Progenitor cell of endocrine pancreas (in vitro differentiated cells): ENCODE data around the gene GGTLC1. TPM values are rescaled to one million over a fixed set of nuclear protein-coding genes. Genes with fewer than 3 reads are reported as not detected.

ENCODE experiments used
- DNase-seq: peaks from one replicate; pipeline ENCODE4 v3.0.0; 2021; ENCODE audit warnings: low spot score; ENCODE audit not compliant: unreplicated experiment
- H3K27ac Mint-ChIP-seq: 2 replicates; pipeline ENCODE4 v1.8.0; 2021; ENCODE audit warnings: mild to moderate bottlenecking, moderate library complexity, mixed read lengths
- H3K27me3 Mint-ChIP-seq: 2 replicates; pipeline ENCODE4 v1.8.0; 2021; ENCODE audit warnings: mixed read lengths
- H3K36me3 Mint-ChIP-seq: 2 replicates; pipeline ENCODE4 v1.8.0; 2022; ENCODE audit warnings: mixed read lengths; ENCODE audit not compliant: insufficient read depth
- H3K4me1 Mint-ChIP-seq: 2 replicates; pipeline ENCODE4 v1.8.0; 2021; ENCODE audit warnings: low read depth, mixed read lengths
- H3K4me3 Mint-ChIP-seq: 2 replicates; pipeline ENCODE4 v1.8.0; 2021; ENCODE audit warnings: low read depth, mild to moderate bottlenecking, moderate library complexity, mixed read lengths
- H3K9me3 Mint-ChIP-seq: 2 replicates; pipeline ENCODE4 v1.8.0; 2021; ENCODE audit warnings: low read depth, mixed read lengths
- CTCF ChIP-seq: fragments of 200-600 bp; sonication (generic); IDR thresholded peaks from one replicate; pipeline ENCODE4 v1.5.0; 2021; ENCODE audit warnings: antibody characterized with exemption, mild to moderate bottlenecking; ENCODE audit not compliant: unreplicated experiment
- total RNA-seq: library from RNA; stranded (reverse); gene quantifications from 2 replicates; pipeline ENCODE4 v1.2.1, GENCODE V29; 2021

The GGTLC1 gene
- total RNA-seq, 1 donor from 2014 or later = not detected

GRCh38 chr20:23966298-23966697 is 22.3 kb downstream of the GGTLC1 start:
- no peak overlapping the region for H3K4me3 Mint-ChIP-seq
- H3K9me3 Mint-ChIP-seq = peaks cover 13% of the 10 kb centered on the region
- no peak for TF ChIP-seq CTCF
- H3K4me1 Mint-ChIP-seq = no peaks in the 10 kb centered on the region
- no peaks in the 10 kb centered on the region for H3K36me3 Mint-ChIP-seq
- DNase-seq = no peak
- no peaks in the 10 kb centered on the region for H3K27me3 Mint-ChIP-seq
- H3K27ac Mint-ChIP-seq = peak overlapping the region; percentile 15

DNA sequence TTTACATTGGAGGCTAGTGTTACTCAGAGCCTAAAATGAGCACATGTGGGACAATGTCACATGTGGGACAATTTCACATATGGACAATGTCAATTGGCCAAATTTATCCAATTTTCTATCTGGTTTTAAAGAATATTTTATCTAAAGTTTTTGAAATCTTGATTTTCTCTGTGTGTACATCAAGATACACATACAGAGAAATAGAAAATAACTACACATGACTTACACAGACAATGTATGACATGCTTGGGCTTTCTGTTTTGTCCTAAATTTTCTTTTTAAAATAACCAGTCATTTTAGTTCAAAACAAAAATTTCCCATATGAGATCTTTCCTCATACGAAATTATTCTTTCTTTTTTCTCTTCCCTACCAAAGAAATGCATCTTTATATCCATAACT is 24.6 kb downstream of the GGTLC1 start:
- TF ChIP-seq CTCF = no peak
- H3K27me3 Mint-ChIP-seq = no peaks in the 10 kb centered on the region
- no peak overlapping the region for H3K27ac Mint-ChIP-seq
- H3K9me3 Mint-ChIP-seq = peaks cover 20% of the 10 kb centered on the region
- no peaks in the 10 kb centered on the region for H3K36me3 Mint-ChIP-seq
- DNase-seq = no peak
- no peaks in the 10 kb centered on the region for H3K4me1 Mint-ChIP-seq
- no peak overlapping the region for H3K4me3 Mint-ChIP-seq

DNA sequence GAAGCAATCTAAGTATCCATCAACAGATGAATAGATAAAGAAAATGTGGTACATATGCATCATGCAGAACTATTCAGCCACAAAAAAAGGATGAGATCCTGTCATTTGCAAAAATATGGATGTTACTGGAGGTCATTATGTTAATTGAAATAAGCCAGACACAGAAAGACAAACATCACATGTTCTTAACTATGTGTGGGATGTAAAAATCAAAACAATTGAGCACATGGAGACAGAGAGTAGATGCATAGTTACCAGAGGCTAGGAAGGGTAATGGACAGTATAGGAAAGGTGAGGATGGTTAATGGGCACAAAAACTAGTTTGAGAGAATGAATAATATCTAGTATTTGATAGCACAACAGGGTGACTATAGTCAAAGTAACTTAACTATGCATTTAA is 26.3 kb downstream of the GGTLC1 start:
- Mint-ChIP-seq H3K4me3 (no peak overlapping the region), H3K4me1 (no peaks in the 10 kb centered on the region), H3K27me3 (no peaks in the 10 kb centered on the region), H3K9me3 (peaks cover 20% of the 10 kb centered on the region), H3K27ac (no peak overlapping the region), H3K36me3 (no peaks in the 10 kb centered on the region)
- DNase-seq = no peak
- no peak for TF ChIP-seq CTCF

DNA sequence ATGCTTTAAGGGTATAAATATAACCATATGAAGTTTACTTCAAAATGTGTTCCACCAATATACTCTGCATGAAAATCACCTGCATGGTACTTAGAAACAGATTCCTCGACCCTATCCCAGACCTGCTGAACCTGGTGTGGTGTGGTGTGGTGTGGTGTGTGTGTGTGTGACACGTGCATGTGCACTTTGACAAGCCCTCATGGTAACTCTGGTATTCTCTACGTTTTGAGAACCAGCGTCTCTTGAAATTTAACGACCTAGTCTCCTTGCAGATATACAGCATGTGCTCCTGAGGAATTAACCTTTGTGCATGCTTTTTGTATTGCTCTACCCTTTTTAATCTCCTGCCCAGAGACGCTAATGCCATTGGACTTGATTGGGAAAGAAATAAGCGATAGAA is 29.5 kb downstream of the GGTLC1 start:
- Mint-ChIP-seq H3K27ac (no peak overlapping the region), H3K9me3 (peaks cover 18% of the 10 kb centered on the region), H3K27me3 (no peaks in the 10 kb centered on the region), H3K4me1 (no peaks in the 10 kb centered on the region), H3K4me3 (no peak overlapping the region), H3K36me3 (no peaks in the 10 kb centered on the region)
- DNase-seq = no peak
- no peak for TF ChIP-seq CTCF

- Mint-ChIP-seq H3K4me3 (no peak overlapping the region), H3K4me1 (no peaks in the 10 kb centered on the region), H3K36me3 (no peaks in the 10 kb centered on the region), H3K27me3 (no peaks in the 10 kb centered on the region), H3K9me3 (peaks cover 4% of the 10 kb centered on the region), H3K27ac (no peak overlapping the region)
- DNase-seq = no peak
- TF ChIP-seq CTCF = no peak
Observed at GRCh38 chr20:23955896-23956295, 32.7 kb downstream of the GGTLC1 start.
